Upper lobe of right lung (tissue), 1 donor: ENCODE data around the gene RSF1. TPM values are rescaled to one million over a fixed set of nuclear protein-coding genes. Genes with fewer than 3 reads are reported as not detected.

Experiments used
- ATAC-seq: fragments of 200-7000 bp; cut with Tn5 transposase; one replicate; pipeline ENCODE4 v1.9.1; 2020; ENCODE audit warnings: mild to moderate bottlenecking, moderate library complexity
- DNase-seq: peaks from one replicate; pipeline ENCODE4 v3.0.0-alpha.2; 2020
- H3K27ac ChIP-seq: fragments of 200-600 bp; one replicate; pipeline ENCODE4 v1.8.0; 2022
- H3K27me3 ChIP-seq: fragments of 200-600 bp; one replicate; pipeline ENCODE4 v1.8.0; 2022; ENCODE audit warnings: mild to moderate bottlenecking
- H3K36me3 ChIP-seq: fragments of 200-600 bp; one replicate; pipeline ENCODE4 v1.8.0; 2022
- H3K4me1 ChIP-seq: fragments of 200-600 bp; one replicate; pipeline ENCODE4 v1.8.0; 2022
- H3K4me3 ChIP-seq: fragments of 200-600 bp; one replicate; pipeline ENCODE4 v1.8.0; 2022; ENCODE audit warnings: mild to moderate bottlenecking
- H3K9me3 ChIP-seq: fragments of 200-600 bp; one replicate; pipeline ENCODE4 v1.8.0; 2022
- intact Hi-C: fragments of 100-400 bp; cut with DNase I; formaldehyde crosslinking; loops from one replicate; pipeline ENCODE4 v1.11.0; 2022
- total RNA-seq: library from RNA; stranded (reverse); fragmentation: NEBNext Ultra II Directional; extraction: Animal tissue kit (Norgen Biotek cat#: 25700); gene quantifications from one replicate; pipeline ENCODE4 v1.2.1, GENCODE V29; 2021
- TF ChIP-seq, protein P1 (sequence below): fragments of 200-600 bp; IDR thresholded peaks from one replicate; pipeline ENCODE4 v1.8.0; 2022; ENCODE audit warnings: antibody characterized with exemption
- donor health status: DM: no; HTN: yes; CAD: no; lungs with severe emphysema.

Gene RSF1
- total RNA-seq, 1 donor from 2014 or later, result 62.5 TPM

DNA sequence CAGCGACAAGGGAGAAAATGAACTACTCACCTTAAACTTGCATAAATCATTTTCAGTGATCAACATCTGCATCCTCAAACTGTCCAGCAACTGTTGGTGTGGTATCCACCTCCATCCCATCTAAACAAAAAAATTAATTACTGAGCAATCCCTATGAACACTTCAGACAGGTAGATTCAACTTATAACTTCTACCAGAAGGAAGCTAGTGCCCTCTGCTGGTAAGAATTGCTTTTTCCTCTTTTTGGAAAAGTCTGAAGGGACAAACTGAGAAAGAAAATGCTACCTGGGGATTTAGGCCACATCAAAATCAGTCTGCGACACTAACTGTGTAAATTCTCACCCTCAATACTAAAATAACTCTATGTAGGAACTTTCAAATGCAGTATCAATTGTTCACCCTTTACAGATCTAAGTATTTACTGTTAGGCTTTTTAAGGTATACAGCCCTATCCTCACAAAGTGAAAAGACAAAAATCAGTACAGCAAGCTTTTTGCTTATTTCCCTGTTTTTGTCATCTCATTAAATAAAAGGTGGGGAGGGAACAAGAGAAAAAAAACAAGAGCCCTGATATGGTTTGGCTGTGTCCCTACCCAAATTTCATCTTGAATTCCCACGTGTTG, 200.8 kb downstream of the RSF1 start:
- ATAC-seq (peak; percentile 39), DNase-seq (no peak)
- no peak overlapping the region for H3K27ac ChIP-seq
- intact Hi-C loops, result no loop called here
- no peaks in the 10 kb centered on the region for H3K9me3 ChIP-seq
- no peak overlapping the region for H3K4me3 ChIP-seq
- TF ChIP-seq, protein P1, sequence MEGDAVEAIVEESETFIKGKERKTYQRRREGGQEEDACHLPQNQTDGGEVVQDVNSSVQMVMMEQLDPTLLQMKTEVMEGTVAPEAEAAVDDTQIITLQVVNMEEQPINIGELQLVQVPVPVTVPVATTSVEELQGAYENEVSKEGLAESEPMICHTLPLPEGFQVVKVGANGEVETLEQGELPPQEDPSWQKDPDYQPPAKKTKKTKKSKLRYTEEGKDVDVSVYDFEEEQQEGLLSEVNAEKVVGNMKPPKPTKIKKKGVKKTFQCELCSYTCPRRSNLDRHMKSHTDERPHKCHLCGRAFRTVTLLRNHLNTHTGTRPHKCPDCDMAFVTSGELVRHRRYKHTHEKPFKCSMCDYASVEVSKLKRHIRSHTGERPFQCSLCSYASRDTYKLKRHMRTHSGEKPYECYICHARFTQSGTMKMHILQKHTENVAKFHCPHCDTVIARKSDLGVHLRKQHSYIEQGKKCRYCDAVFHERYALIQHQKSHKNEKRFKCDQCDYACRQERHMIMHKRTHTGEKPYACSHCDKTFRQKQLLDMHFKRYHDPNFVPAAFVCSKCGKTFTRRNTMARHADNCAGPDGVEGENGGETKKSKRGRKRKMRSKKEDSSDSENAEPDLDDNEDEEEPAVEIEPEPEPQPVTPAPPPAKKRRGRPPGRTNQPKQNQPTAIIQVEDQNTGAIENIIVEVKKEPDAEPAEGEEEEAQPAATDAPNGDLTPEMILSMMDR, result peak; percentile 67
- no peaks in the 10 kb centered on the region for H3K27me3 ChIP-seq
- H3K4me1 ChIP-seq, result no peaks in the 10 kb centered on the region
- H3K36me3 ChIP-seq, result peaks cover 88% of the 10 kb centered on the region

GRCh38 chr11:77617892-77618291, 202.6 kb downstream of the RSF1 start:
- Histone ChIP-seq H3K27me3 (no peaks in the 10 kb centered on the region), H3K27ac (no peak overlapping the region), H3K4me3 (no peak overlapping the region), H3K4me1 (no peaks in the 10 kb centered on the region), H3K9me3 (no peaks in the 10 kb centered on the region), H3K36me3 (peaks cover 82% of the 10 kb centered on the region)
- intact Hi-C loops, result no loop called here
- ATAC-seq, result no peak
- no peak for DNase-seq
- TF ChIP-seq, protein P1, result no peak

- Histone ChIP-seq H3K4me1 (no peaks in the 10 kb centered on the region), H3K27ac (no peak overlapping the region), H3K4me3 (no peak overlapping the region), H3K27me3 (no peaks in the 10 kb centered on the region), H3K36me3 (peaks cover 55% of the 10 kb centered on the region), H3K9me3 (no peaks in the 10 kb centered on the region)
- TF ChIP-seq, protein P1, result no peak
- DNase-seq (no peak), ATAC-seq (no peak)
- intact Hi-C loops, result no loop called here
Measured at GRCh38 chr11:77611921-77612320, 208.6 kb downstream of the RSF1 start.

Other genes starting within 250 kb of the RSF1 start
- gene AQP11, start 230.8 kb downstream of the RSF1 start, total RNA-seq, result 0.61 TPM
- 64.5 TPM for gene CLNS1A, start 182.9 kb downstream of the RSF1 start, total RNA-seq
- 27.3 TPM for gene AAMDC, start 422 bp upstream of the RSF1 start, total RNA-seq
- gene INTS4, start 173.9 kb upstream of the RSF1 start, total RNA-seq, result 35.9 TPM
- gene KCTD14, start 202.6 kb upstream of the RSF1 start, total RNA-seq, result 13.6 TPM
- not detected for gene THRSP, start 243.1 kb upstream of the RSF1 start, total RNA-seq